WTC11 (cell line): ENCODE measurements around the gene TRAPPC3. TPM values are rescaled to one million over a fixed set of nuclear protein-coding genes. Genes with fewer than 3 reads are reported as not detected.
A peak's percentile ranks its signal among the peaks of the same experiment; 100 is the strongest.

ENCODE experiments used
- ATAC-seq: fragments of 200-7000 bp; cut with Tn5 transposase; 2 replicates; pipeline ENCODE4 v1.10.0; 2021; ENCODE audit warnings: mild to moderate bottlenecking, moderate library complexity
- CTCF ChIA-PET: fragments of 300-600 bp; sonication (Branson Sonifier 250); formaldehyde crosslinking; loops from one replicate; lab custom pipeline; 2021; ENCODE audit warnings: antibody characterized with exemption; lab: Charles Lee
- POLR2A ChIA-PET: fragments of 350-600 bp; sonication (Branson Sonifier 250); formaldehyde crosslinking; loops from one replicate; lab custom pipeline; 2021; ENCODE audit warnings: antibody characterized with exemption; lab: Charles Lee
- DNase-seq: peaks from one replicate; pipeline ENCODE4 v3.0.0; 2021; ENCODE audit warnings: low spot score
- H3K27ac Mint-ChIP-seq: 2 replicates; pipeline ENCODE4 v1.8.0; 2021; ENCODE audit warnings: mixed read lengths
- H3K27me3 Mint-ChIP-seq: 2 replicates; pipeline ENCODE4 v1.8.0; 2021; ENCODE audit warnings: low read depth, mild to moderate bottlenecking, moderate library complexity, mixed read lengths
- H3K36me3 Mint-ChIP-seq: 2 replicates; pipeline ENCODE4 v1.8.0; 2021; ENCODE audit warnings: mixed read lengths
- H3K4me1 Mint-ChIP-seq: 2 replicates; pipeline ENCODE4 v1.8.0; 2022; ENCODE audit warnings: mixed read lengths
- H3K4me3 Mint-ChIP-seq: 2 replicates; pipeline ENCODE4 v1.8.0; 2021; ENCODE audit warnings: mild to moderate bottlenecking, moderate library complexity, mixed read lengths
- H3K9me3 Mint-ChIP-seq: 2 replicates; pipeline ENCODE4 v1.8.0; 2021; ENCODE audit warnings: mixed read lengths
- CREM ChIP-seq: sonication (generic); formaldehyde crosslinking; IDR thresholded peaks from 2 replicates; pipeline ENCODE4 v1.8.1; 2022; ENCODE audit warnings: mild to moderate bottlenecking, missing genetic modification reagents, moderate library complexity
- EMX1 ChIP-seq: fragments of 250-450 bp; sonication (Bioruptor Pico); IDR thresholded peaks from 2 replicates; pipeline ENCODE4 v1.8.0; 2021; ENCODE audit warnings: mild to moderate bottlenecking
- FOXJ3 ChIP-seq: sonication (generic); formaldehyde crosslinking; IDR thresholded peaks from 2 replicates; pipeline ENCODE4 v1.9.0; 2021; ENCODE audit warnings: missing genetic modification reagents, mild to moderate bottlenecking, borderline replicate concordance
- IRF2 ChIP-seq: sonication (generic); formaldehyde crosslinking; IDR thresholded peaks from 2 replicates; pipeline ENCODE4 v1.8.0; 2022; ENCODE audit warnings: low read depth, missing genetic modification reagents, borderline replicate concordance
- NFE2L1 ChIP-seq: sonication (generic); formaldehyde crosslinking; IDR thresholded peaks from 2 replicates; pipeline ENCODE4 v1.8.1; 2023; ENCODE audit warnings: missing genetic modification reagents
- NR1H2 ChIP-seq: sonication (generic); formaldehyde crosslinking; IDR thresholded peaks from 2 replicates; pipeline ENCODE4 v1.9.0; 2021; ENCODE audit warnings: mild to moderate bottlenecking, moderate library complexity, missing genetic modification reagents
- NR2C2 ChIP-seq: sonication (generic); formaldehyde crosslinking; IDR thresholded peaks from 2 replicates; pipeline ENCODE4 v1.8.0; 2022; ENCODE audit warnings: mild to moderate bottlenecking, missing genetic modification reagents
- RELA ChIP-seq: sonication (generic); formaldehyde crosslinking; IDR thresholded peaks from 2 replicates; pipeline ENCODE4 v1.8.1; 2022; ENCODE audit warnings: missing genetic modification reagents, mild to moderate bottlenecking, borderline replicate concordance
- SMAD3 ChIP-seq: sonication (generic); formaldehyde crosslinking; IDR thresholded peaks from 2 replicates; pipeline ENCODE4 v1.8.0; 2022; ENCODE audit warnings: missing genetic modification reagents, mild to moderate bottlenecking, borderline replicate concordance
- TEAD1 ChIP-seq: sonication (generic); formaldehyde crosslinking; IDR thresholded peaks from 2 replicates; pipeline ENCODE4 v1.8.0; 2022; ENCODE audit warnings: mild to moderate bottlenecking, missing genetic modification reagents
- ZNF416 ChIP-seq: fragments of 250-450 bp; sonication (Bioruptor Pico); IDR thresholded peaks from 2 replicates; pipeline ENCODE4 v1.9.0; 2021; ENCODE audit warnings: mild to moderate bottlenecking, inconsistent platforms
- ZNF671 ChIP-seq: fragments of 250-450 bp; sonication (Bioruptor Pico); IDR thresholded peaks from 2 replicates; pipeline ENCODE4 v1.8.0; 2021; ENCODE audit warnings: mild to moderate bottlenecking
- total RNA-seq: library from RNA; stranded (reverse); gene quantifications from 3 replicates; pipeline ENCODE4 v1.2.3, GENCODE V29; 2021
- TF ChIP-seq, protein P1 (sequence below): sonication (generic); formaldehyde crosslinking; IDR thresholded peaks from 2 replicates; pipeline ENCODE4 v1.8.0; 2022; ENCODE audit warnings: mild to moderate bottlenecking, missing genetic modification reagents
- TF ChIP-seq, protein P2 (sequence below): sonication (generic); formaldehyde crosslinking; IDR thresholded peaks from 2 replicates; pipeline ENCODE4 v1.8.1; 2022; ENCODE audit warnings: missing genetic modification reagents, borderline replicate concordance
- TF ChIP-seq, protein P3 (sequence below): fragments of 250-450 bp; sonication (Bioruptor Pico); IDR thresholded peaks from 2 replicates; pipeline ENCODE4 v1.9.0; 2021; ENCODE audit warnings: mild to moderate bottlenecking
- TF ChIP-seq, protein P4 (sequence below): sonication (generic); formaldehyde crosslinking; IDR thresholded peaks from 2 replicates; pipeline ENCODE4 v1.8.1; 2022; ENCODE audit warnings: mild to moderate bottlenecking, moderate library complexity, missing genetic modification reagents
- TF ChIP-seq, protein P5 (sequence below): sonication (generic); formaldehyde crosslinking; IDR thresholded peaks from 2 replicates; pipeline ENCODE4 v1.8.0; 2022; ENCODE audit warnings: missing genetic modification reagents
- TF ChIP-seq, protein P6 (sequence below): sonication (generic); formaldehyde crosslinking; IDR thresholded peaks from 2 replicates; pipeline ENCODE4 v1.8.1; 2023; ENCODE audit warnings: mild to moderate bottlenecking, missing genetic modification reagents
- TF ChIP-seq, protein P7 (sequence below): sonication (generic); formaldehyde crosslinking; IDR thresholded peaks from 2 replicates; pipeline ENCODE4 v1.8.1; 2022; ENCODE audit warnings: low read depth, mild to moderate bottlenecking, moderate library complexity, missing genetic modification reagents, borderline replicate concordance

Gene TRAPPC3
- total RNA-seq, 1 experiment from 2014 or later, result 48.9 TPM

DNA sequence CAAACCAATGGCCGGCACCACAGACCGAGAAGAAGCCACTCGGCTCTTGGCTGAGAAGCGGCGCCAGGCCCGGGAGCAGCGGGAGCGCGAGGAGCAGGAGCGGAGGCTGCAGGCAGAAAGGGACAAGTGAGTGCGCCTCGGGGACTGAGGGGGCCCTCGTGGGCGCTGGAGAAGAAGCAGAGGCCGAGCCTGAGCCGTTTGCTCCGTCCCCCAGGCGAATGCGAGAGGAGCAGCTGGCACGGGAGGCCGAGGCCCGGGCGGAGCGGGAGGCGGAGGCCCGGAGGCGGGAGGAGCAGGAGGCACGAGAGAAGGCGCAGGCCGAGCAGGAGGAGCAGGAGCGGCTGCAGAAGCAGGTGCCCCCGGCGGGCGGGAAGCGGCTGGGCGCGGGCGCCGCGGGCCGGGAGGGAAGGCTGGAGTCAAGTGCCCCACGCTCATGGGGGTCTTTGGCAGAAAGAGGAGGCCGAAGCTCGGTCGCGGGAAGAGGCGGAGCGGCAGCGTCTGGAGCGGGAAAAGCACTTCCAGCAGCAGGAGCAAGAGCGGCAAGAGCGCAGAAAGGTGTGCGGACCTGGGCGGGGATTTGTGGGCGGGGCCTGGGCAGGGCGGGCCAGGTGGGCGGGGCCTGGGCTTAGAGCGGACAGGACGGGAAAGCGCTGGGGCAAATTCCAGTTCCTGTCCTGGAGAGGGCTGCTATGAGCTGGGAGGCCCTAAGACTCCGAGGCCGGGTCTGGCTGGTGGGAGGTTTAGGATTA, 29.4 kb upstream of the TRAPPC3 start (continued):
- TF ChIP-seq NFE2L1 (CRISPR knock-in tag), result no peak
- no peak for TF ChIP-seq CREM
- TF ChIP-seq, protein P1, sequence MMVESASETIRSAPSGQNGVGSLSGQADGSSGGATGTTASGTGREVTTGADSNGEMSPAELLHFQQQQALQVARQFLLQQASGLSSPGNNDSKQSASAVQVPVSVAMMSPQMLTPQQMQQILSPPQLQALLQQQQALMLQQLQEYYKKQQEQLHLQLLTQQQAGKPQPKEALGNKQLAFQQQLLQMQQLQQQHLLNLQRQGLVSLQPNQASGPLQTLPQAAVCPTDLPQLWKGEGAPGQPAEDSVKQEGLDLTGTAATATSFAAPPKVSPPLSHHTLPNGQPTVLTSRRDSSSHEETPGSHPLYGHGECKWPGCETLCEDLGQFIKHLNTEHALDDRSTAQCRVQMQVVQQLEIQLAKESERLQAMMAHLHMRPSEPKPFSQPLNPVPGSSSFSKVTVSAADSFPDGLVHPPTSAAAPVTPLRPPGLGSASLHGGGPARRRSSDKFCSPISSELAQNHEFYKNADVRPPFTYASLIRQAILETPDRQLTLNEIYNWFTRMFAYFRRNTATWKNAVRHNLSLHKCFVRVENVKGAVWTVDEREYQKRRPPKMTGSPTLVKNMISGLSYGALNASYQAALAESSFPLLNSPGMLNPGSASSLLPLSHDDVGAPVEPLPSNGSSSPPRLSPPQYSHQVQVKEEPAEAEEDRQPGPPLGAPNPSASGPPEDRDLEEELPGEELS, result peak; percentile 24; the same call in 1 of the 2 replicates
- no peak for TF ChIP-seq IRF2 (CRISPR knock-in tag)
- TF ChIP-seq EMX1, result no peak
- TF ChIP-seq, protein P2, sequence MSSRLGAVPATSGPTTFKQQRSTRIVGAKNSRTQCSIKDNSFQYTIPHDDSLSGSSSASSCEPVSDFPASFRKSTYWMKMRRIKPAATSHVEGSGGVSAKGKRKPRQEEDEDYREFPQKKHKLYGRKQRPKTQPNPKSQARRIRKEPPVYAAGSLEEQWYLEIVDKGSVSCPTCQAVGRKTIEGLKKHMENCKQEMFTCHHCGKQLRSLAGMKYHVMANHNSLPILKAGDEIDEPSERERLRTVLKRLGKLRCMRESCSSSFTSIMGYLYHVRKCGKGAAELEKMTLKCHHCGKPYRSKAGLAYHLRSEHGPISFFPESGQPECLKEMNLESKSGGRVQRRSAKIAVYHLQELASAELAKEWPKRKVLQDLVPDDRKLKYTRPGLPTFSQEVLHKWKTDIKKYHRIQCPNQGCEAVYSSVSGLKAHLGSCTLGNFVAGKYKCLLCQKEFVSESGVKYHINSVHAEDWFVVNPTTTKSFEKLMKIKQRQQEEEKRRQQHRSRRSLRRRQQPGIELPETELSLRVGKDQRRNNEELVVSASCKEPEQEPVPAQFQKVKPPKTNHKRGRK (CRISPR knock-in tag), result no peak
- TF ChIP-seq, protein P3, sequence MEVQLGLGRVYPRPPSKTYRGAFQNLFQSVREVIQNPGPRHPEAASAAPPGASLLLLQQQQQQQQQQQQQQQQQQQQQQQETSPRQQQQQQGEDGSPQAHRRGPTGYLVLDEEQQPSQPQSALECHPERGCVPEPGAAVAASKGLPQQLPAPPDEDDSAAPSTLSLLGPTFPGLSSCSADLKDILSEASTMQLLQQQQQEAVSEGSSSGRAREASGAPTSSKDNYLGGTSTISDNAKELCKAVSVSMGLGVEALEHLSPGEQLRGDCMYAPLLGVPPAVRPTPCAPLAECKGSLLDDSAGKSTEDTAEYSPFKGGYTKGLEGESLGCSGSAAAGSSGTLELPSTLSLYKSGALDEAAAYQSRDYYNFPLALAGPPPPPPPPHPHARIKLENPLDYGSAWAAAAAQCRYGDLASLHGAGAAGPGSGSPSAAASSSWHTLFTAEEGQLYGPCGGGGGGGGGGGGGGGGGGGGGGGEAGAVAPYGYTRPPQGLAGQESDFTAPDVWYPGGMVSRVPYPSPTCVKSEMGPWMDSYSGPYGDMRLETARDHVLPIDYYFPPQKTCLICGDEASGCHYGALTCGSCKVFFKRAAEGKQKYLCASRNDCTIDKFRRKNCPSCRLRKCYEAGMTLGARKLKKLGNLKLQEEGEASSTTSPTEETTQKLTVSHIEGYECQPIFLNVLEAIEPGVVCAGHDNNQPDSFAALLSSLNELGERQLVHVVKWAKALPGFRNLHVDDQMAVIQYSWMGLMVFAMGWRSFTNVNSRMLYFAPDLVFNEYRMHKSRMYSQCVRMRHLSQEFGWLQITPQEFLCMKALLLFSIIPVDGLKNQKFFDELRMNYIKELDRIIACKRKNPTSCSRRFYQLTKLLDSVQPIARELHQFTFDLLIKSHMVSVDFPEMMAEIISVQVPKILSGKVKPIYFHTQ, result no peak
- TF ChIP-seq, protein P4, sequence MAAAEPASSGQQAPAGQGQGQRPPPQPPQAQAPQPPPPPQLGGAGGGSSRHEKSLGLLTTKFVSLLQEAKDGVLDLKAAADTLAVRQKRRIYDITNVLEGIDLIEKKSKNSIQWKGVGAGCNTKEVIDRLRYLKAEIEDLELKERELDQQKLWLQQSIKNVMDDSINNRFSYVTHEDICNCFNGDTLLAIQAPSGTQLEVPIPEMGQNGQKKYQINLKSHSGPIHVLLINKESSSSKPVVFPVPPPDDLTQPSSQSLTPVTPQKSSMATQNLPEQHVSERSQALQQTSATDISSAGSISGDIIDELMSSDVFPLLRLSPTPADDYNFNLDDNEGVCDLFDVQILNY (CRISPR knock-in tag), result no peak; the same call in 1 of the 2 replicates
- TF ChIP-seq, protein P5, sequence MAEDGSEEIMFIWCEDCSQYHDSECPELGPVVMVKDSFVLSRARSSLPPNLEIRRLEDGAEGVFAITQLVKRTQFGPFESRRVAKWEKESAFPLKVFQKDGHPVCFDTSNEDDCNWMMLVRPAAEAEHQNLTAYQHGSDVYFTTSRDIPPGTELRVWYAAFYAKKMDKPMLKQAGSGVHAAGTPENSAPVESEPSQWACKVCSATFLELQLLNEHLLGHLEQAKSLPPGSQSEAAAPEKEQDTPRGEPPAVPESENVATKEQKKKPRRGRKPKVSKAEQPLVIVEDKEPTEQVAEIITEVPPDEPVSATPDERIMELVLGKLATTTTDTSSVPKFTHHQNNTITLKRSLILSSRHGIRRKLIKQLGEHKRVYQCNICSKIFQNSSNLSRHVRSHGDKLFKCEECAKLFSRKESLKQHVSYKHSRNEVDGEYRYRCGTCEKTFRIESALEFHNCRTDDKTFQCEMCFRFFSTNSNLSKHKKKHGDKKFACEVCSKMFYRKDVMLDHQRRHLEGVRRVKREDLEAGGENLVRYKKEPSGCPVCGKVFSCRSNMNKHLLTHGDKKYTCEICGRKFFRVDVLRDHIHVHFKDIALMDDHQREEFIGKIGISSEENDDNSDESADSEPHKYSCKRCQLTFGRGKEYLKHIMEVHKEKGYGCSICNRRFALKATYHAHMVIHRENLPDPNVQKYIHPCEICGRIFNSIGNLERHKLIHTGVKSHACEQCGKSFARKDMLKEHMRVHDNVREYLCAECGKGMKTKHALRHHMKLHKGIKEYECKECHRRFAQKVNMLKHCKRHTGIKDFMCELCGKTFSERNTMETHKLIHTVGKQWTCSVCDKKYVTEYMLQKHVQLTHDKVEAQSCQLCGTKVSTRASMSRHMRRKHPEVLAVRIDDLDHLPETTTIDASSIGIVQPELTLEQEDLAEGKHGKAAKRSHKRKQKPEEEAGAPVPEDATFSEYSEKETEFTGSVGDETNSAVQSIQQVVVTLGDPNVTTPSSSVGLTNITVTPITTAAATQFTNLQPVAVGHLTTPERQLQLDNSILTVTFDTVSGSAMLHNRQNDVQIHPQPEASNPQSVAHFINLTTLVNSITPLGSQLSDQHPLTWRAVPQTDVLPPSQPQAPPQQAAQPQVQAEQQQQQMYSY (CRISPR knock-in tag), result peak; percentile 62; the same call in 1 of the 2 replicates
- no peak for TF ChIP-seq SMAD3 (CRISPR knock-in tag)
- 0 out of 2 replicates have a peak, but pooled peaks have one; percentile 17 for TF ChIP-seq ZNF416

DNA sequence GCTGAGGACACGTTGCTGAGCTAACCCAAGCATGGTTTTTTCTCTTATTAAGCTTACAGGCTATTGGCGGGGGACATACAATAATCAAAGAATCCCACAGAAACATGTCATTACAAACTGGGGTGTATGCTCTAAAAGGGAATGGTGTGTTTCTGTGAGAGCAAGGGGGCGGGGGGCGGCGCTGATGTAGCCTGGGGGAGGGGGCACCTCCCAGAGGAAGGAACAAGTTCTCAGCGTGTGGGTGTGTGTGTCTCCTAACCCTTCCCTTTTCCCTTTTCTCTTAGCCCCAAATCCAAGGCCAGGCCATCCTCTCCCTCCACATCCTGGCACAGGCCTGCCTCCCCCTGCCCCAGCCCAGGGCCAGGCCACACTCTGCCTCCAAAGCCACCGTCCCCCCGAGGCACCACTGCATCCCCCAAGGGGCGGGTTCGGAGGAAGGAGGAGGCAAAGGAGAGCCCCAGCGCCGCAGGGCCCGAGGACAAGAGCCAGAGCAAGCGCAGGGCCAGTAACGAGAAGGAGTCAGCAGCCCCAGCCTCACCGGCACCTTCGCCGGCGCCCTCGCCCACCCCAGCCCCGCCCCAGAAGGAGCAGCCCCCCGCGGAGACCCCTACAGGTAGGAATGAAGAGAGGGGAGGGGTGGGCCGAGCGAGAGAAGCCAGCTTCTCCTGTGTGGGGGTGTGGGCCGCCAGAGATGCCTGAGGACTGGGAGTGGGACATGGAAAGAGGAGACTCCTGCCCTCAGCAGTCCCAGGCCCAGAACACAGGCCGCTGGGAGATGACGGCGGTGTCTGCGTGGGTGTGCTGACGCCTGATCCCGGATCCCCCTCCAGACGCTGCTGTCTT, 28.5 kb upstream of the TRAPPC3 start:
- Mint-ChIP-seq H3K4me1 (peaks cover 26% of the 10 kb centered on the region), H3K36me3 (peaks cover 29% of the 10 kb centered on the region), H3K4me3 (peak overlapping the region; percentile 71), H3K9me3 (no peaks in the 10 kb centered on the region), H3K27ac (no peak overlapping the region), H3K27me3 (no peaks in the 10 kb centered on the region)
- ATAC-seq (no peak; the same call in 1 of the 2 replicates), DNase-seq (peak; percentile 49)
- CTCF ChIA-PET, result interaction anchor here (0.6 to 2.4 kb wide), 9 partner anchors 10 to 108 kb away, joined by 3 to 17 read pairs (median 9); partner anchors contain the start of gene TRAPPC3
- POLR2A ChIA-PET, result interaction anchor here (0.9 to 3.0 kb wide), 7 partner anchors 10 to 144 kb away, joined by 3 to 24 read pairs (median 8); partner anchors contain the start of genes THRAP3 and TRAPPC3
- TF ChIP-seq, protein P6, sequence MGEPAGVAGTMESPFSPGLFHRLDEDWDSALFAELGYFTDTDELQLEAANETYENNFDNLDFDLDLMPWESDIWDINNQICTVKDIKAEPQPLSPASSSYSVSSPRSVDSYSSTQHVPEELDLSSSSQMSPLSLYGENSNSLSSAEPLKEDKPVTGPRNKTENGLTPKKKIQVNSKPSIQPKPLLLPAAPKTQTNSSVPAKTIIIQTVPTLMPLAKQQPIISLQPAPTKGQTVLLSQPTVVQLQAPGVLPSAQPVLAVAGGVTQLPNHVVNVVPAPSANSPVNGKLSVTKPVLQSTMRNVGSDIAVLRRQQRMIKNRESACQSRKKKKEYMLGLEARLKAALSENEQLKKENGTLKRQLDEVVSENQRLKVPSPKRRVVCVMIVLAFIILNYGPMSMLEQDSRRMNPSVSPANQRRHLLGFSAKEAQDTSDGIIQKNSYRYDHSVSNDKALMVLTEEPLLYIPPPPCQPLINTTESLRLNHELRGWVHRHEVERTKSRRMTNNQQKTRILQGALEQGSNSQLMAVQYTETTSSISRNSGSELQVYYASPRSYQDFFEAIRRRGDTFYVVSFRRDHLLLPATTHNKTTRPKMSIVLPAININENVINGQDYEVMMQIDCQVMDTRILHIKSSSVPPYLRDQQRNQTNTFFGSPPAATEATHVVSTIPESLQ, result no peak
- TF ChIP-seq NR2C2 (CRISPR knock-in tag) (no peak), ZNF671 (CRISPR knock-in tag) (no peak), RELA (CRISPR knock-in tag) (no peak), NR1H2 (CRISPR knock-in tag) (no peak), TEAD1 (no peak), FOXJ3 (CRISPR knock-in tag) (no peak), CREM (no peak)
- TF ChIP-seq, protein P7, sequence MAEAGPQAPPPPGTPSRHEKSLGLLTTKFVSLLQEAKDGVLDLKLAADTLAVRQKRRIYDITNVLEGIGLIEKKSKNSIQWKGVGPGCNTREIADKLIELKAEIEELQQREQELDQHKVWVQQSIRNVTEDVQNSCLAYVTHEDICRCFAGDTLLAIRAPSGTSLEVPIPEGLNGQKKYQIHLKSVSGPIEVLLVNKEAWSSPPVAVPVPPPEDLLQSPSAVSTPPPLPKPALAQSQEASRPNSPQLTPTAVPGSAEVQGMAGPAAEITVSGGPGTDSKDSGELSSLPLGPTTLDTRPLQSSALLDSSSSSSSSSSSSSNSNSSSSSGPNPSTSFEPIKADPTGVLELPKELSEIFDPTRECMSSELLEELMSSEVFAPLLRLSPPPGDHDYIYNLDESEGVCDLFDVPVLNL (CRISPR knock-in tag), result no peak
